GM12865 (cell line): ENCODE data around the gene CBL.

Experiments
- DNase-seq: peaks from one replicate; pipeline ENCODE4 v3.0.0; 2010; ENCODE audit warnings: low read depth
- H3K4me3 ChIP-seq: 2 replicates; pipeline ENCODE4 v1.5.1; 2011; ENCODE audit warnings: mild to moderate bottlenecking, low read depth, low read length, control low read depth
- TF ChIP-seq, protein P1 (sequence below): IDR thresholded peaks from 2 replicates; pipeline ENCODE4 v1.5.1; 2011; ENCODE audit warnings: low read length, control low read depth, low read depth, inconsistent platforms; ENCODE audit not compliant: insufficient read depth; ENCODE audit errors: missing control alignments

The CBL gene

DNA sequence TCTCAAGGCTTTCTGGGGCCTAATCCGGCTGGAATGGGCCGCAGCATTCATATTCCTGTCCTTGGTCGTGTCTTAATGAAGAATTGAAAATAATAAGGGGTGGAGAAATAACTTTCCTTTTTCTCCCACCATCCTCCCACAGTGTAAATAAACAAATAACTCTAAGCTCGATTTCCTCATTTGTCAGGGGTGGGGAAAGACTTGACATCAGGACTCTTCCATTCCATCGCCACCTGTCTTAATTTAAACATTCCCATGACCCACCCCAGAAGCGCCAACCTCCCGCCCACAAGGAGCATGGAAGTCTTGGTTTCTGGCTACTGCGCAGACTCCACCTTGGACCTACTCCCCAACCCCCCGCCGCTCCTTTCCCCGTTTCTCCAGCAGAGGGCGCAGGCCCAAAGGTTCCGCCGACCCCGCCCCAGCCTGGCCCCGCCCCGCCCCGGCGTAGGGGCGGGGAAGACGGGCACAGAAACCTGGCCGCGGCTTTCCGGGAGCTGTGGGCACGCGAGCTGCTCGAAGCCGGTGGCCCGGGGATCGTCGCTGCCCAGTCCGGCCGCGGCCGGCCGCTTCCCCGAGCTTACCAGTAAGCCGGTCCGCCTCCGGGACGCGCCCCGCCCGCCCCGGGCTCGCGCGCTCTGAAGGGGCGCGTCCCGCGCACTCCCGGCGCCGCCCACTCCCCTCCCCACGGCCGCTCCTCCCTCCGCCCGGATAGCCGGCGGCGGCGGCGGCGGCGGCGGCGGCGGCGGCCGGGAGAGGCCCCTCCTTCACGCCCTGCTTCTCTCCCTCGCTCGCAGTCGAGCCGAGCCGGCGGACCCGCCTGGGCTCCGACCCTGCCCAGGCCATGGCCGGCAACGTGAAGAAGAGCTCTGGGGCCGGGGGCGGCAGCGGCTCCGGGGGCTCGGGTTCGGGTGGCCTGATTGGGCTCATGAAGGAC, at the start of gene CBL:
CBL (plus strand) TSS at position 766 of the 937 bp plus-strand sequence; CDS start at position 845, 79 bp downstream.
- H3K4me3 ChIP-seq: peak within 1 kb of the TSS; percentile 99
- peak; percentile 93 for DNase-seq
- TF ChIP-seq, protein P1, sequence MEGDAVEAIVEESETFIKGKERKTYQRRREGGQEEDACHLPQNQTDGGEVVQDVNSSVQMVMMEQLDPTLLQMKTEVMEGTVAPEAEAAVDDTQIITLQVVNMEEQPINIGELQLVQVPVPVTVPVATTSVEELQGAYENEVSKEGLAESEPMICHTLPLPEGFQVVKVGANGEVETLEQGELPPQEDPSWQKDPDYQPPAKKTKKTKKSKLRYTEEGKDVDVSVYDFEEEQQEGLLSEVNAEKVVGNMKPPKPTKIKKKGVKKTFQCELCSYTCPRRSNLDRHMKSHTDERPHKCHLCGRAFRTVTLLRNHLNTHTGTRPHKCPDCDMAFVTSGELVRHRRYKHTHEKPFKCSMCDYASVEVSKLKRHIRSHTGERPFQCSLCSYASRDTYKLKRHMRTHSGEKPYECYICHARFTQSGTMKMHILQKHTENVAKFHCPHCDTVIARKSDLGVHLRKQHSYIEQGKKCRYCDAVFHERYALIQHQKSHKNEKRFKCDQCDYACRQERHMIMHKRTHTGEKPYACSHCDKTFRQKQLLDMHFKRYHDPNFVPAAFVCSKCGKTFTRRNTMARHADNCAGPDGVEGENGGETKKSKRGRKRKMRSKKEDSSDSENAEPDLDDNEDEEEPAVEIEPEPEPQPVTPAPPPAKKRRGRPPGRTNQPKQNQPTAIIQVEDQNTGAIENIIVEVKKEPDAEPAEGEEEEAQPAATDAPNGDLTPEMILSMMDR: peak; percentile 90

DNA sequence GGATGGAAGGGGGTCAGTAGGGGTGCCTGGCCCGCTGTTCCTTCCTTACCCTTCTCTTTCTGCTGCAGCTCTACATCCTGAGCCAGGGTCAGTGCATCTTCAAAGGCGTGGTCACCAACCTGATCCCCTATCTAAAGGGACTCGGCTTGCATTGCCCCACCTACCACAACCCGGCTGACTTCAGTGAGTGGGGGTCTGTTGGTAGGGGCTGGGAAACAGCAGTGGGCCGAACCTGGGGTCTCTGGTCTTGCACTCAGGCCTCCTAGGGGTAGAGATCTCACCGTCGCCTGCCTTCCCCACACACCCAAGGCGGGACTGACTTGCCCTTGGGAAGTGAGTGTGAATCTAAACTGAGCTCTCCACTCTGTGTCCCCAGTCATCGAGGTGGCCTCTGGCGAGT, 49.6 kb upstream of the CBL start:
- TF ChIP-seq, protein P1: no peak
- no peak overlapping the region for H3K4me3 ChIP-seq
- no peak for DNase-seq

DNA sequence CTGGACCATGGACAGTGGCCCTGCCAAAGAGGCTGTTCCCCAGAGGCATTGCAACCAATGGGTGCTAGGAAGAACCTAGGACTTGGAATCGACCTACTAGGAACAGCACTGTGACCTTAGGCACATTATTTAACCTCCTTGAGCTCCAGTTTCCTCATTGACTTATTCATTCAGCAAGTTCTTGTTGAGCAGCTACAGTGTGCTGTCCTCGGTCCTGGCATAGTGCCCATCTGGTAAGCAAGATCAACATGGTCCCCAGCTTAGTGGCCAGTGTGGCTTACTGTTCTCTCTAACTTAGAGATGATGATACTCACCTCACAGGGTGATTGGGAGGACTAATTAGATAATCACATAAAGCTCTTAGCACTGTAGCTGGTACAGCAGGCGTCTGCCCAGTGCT, 49.1 kb upstream of the CBL start:
- no peak overlapping the region for H3K4me3 ChIP-seq
- TF ChIP-seq, protein P1: no peak
- DNase-seq: no peak

DNA sequence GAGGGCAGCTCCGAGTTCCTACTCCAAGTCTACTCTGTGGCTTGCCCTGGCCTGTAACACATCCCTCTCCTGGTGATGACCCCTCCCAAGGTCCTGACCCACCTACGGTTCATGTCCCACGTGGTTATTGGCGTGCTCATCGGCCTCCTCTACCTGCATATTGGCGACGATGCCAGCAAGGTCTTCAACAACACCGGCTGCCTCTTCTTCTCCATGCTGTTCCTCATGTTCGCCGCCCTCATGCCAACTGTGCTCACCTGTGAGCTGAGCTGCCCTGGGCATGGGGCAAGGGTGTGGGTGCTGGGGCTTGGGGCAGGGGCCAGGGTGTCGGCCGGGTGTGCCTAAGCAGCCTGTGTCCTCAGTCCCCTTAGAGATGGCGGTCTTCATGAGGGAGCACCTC, 47.7 kb upstream of the CBL start:
- no peak overlapping the region for H3K4me3 ChIP-seq
- TF ChIP-seq, protein P1: no peak
- DNase-seq: no peak

DNA sequence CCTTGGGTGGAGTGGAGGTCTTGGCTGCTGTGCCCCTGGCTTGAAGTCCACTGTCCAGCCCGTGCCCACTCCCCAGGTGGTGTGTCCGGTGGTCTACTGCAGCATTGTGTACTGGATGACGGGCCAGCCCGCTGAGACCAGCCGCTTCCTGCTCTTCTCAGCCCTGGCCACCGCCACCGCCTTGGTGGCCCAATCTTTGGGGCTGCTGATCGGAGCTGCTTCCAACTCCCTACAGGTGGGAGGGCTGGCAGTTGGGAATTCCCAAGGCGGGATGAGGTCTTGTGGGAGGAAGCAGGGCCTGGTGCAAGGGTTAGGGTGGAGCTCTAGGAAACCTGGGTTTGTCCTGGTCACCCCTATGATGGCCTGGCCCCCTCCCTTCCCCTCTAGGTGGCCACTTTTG, 46.0 kb upstream of the CBL start:
- H3K4me3 ChIP-seq: no peak overlapping the region
- TF ChIP-seq, protein P1: no peak
- DNase-seq: no peak

DNA sequence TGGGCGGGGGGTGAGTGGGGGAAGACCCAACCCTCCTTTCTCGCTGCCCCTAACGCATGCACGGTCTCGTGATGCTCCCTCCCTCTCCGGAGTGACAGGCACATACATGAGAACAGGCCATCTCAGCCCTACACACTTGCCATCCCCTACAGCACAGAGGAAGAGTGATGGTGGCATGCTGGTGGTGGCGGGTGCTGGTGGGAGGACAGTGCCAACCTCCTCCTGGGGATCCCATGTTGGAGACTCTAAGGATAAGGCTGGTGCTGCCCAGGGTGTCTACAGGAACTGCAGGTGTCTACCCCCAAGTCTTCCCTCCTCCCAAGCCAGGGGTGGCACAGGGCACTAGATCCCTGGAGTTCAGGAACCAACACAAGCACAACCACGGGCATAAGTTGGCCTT, 44.3 kb upstream of the CBL start:
- H3K4me3 ChIP-seq: no peak overlapping the region
- no peak for DNase-seq
- TF ChIP-seq, protein P1: no peak
